Breast epithelium (tissue), 4 donors: ENCODE measurements around the gene PTH1R. TPM values are rescaled to one million over a fixed set of nuclear protein-coding genes. Genes with fewer than 3 reads are reported as not detected.

Source experiments
- DNase-seq, 2 donors: peaks; one replicate each; pipeline ENCODE4 v3.0.0-alpha.2; 2019; ENCODE audit warnings: low spot score in 2 of 2
- H3K27ac ChIP-seq, 2 donors: fragments of 200-600 bp; sonication (generic) in 1 of 2; one replicate each; pipeline ENCODE4 v1.5.1; 2016 to 2019; ENCODE audit warnings: mild to moderate bottlenecking in 1 of 2
- H3K27me3 ChIP-seq, 2 donors: fragments of 200-600 bp; sonication (generic) in 1 of 2; one replicate each; pipeline versions ENCODE4 v1.5.1 to v1.6.0; 2017 to 2019; ENCODE audit warnings: control low read depth in 1 of 2, mild to moderate bottlenecking in 1 of 2
- H3K36me3 ChIP-seq: fragments of 200-600 bp; one replicate; pipeline ENCODE4 v1.5.1; 2019
- H3K4me1 ChIP-seq, 2 donors: fragments of 200-600 bp; sonication (generic); one replicate each; pipeline ENCODE4 v1.5.1; 2016 to 2019; ENCODE audit warnings: control low read depth in 1 of 2
- H3K4me3 ChIP-seq, 3 donors: fragments of 200-600 bp; sonication (generic); 1 replicate in 2 of 3; 2 replicates in 1 of 3; pipeline ENCODE4 v1.5.1; 2016 to 2019; ENCODE audit warnings: mild to moderate bottlenecking in 3 of 3, moderate library complexity in 2 of 3
- H3K9me3 ChIP-seq, 2 donors: fragments of 200-600 bp; sonication (generic) in 1 of 2; one replicate each; pipeline ENCODE4 v1.5.1; 2016 to 2019; ENCODE audit warnings: control low read depth in 1 of 2
- POLR2A ChIP-seq: fragments of 450-650 bp; IDR thresholded peaks from one replicate; pipeline ENCODE4 v1.6.1; 2016; ENCODE audit warnings: antibody characterized with exemption, mild to moderate bottlenecking, moderate library complexity
- POLR2AphosphoS5 ChIP-seq, 3 donors: sonication (generic); formaldehyde crosslinking; IDR thresholded peaks; one replicate each; pipeline ENCODE4 v1.6.1; 2017; ENCODE audit warnings: antibody characterized with exemption in 3 of 3
- intact Hi-C: fragments of 100-400 bp; cut with DNase I; formaldehyde crosslinking; loops from one replicate; pipeline ENCODE4 v1.15.1; 2023; ENCODE audit warnings: low total_unique reads
- total RNA-seq, 3 donors: library from RNA; depleted of rRNA; stranded (reverse); fragments of >200 nt; gene quantifications; one replicate each; pipeline ENCODE4 v1.1.0, GENCODE V29; 2016
- TF ChIP-seq, protein P1 (sequence below), 3 donors: fragments of 450-650 bp; IDR thresholded peaks; one replicate each; pipeline ENCODE4 v1.5.1; 2016 to 2017; ENCODE audit warnings: antibody characterized with exemption in 3 of 3, mild to moderate bottlenecking in 3 of 3, moderate library complexity in 3 of 3

Gene PTH1R
- total RNA-seq = 10 to 100 TPM in 2 of 3 donors, 1 to 10 TPM in 1; 4.7 to 38.2 (median 13.4) TPM

DNA sequence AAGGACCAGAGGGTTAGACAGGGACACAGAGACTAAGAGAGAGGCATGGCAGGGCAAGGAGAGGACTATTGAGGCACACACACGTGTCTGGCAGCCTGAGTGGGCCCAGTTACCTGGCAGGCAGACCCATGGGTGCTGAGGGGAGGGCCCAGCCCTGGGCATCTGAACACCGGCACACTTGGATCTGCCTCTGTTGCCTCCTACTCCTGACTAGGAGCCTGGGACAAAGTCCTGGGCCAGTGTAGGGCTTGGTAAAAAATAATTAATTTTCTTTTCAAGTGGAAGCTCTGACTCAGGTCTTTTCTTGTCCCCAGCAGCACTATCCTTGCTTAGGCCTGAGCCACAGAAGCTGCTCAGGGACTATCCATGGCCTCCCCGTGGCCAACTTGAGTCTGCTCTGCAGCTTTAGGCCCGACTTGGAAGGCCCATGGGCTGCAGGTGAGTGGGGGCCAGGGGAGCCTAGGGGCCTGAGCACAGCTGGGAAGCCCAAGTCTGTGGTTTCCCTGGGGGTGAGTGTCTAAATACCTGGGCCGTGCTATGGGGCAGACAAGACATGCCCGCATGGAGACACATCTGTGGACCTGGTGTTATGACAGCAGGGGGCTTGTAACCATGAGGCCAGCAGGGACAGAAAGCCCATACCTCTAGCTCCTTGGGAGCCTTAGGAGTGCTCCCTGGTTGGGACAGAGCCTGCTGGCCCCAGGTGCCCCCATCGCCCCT lies at the start of gene PTH1R:
TSS of gene PTH1R (plus strand) at position 316 of the 720 bp plus-strand sequence. CDS start 5,839 bp downstream, outside the sequence.
- Histone ChIP-seq H3K27me3 (peaks cover 0 to 10% of the 10 kb centered on the region in 2 donors), H3K9me3 (no peaks in the 10 kb centered on the region), H3K4me3 (no peak within 1 kb of the TSS), H3K36me3 (no peaks in the 10 kb centered on the region), H3K27ac (peak within 1 kb of the TSS in 1 of 2 donors; percentile 3), H3K4me1 (no peaks in the 10 kb centered on the region)
- TF ChIP-seq POLR2A (no peak), POLR2AphosphoS5 (IDR thresholded peaks at IDR 0.05) (no peak)
- TF ChIP-seq, protein P1, sequence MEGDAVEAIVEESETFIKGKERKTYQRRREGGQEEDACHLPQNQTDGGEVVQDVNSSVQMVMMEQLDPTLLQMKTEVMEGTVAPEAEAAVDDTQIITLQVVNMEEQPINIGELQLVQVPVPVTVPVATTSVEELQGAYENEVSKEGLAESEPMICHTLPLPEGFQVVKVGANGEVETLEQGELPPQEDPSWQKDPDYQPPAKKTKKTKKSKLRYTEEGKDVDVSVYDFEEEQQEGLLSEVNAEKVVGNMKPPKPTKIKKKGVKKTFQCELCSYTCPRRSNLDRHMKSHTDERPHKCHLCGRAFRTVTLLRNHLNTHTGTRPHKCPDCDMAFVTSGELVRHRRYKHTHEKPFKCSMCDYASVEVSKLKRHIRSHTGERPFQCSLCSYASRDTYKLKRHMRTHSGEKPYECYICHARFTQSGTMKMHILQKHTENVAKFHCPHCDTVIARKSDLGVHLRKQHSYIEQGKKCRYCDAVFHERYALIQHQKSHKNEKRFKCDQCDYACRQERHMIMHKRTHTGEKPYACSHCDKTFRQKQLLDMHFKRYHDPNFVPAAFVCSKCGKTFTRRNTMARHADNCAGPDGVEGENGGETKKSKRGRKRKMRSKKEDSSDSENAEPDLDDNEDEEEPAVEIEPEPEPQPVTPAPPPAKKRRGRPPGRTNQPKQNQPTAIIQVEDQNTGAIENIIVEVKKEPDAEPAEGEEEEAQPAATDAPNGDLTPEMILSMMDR (IDR thresholded peaks at IDR 0.05) = no peak
- intact Hi-C loops = loop anchor here (10.0 kb wide), 1 partner anchor 793 kb away; no protein-coding TSS in a partner anchor
- no peak for DNase-seq

DNA sequence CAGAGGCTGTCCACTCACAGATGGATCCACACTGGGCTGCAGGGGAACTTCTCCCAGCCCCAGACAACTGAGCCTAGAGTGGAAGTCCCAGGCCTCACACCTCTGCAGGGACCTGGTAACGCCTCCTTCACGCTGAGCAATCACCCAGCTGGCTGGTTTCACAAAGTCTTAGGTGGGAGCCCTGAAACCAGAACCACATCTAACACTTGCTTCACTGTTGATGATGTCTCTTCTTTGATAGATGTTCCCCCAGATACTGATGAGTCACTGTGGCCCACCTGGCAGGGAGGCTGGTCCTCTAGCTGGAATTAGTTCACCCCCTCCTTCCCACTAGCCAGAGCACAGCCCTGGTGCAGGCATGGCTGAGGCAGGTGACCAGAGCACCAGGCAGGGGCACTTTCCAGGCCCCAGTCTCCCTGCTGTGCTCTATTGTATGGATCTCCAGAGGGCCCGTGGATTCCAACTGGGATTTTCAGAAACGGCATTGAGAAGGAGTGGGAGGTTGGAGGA lies 47.8 kb upstream of the PTH1R start:
- Histone ChIP-seq H3K36me3 (no peaks in the 10 kb centered on the region), H3K4me3 (no peak overlapping the region), H3K27me3 (no peaks in the 10 kb centered on the region), H3K9me3 (no peaks in the 10 kb centered on the region), H3K27ac (no peak overlapping the region), H3K4me1 (no peaks in the 10 kb centered on the region)
- TF ChIP-seq POLR2A (no peak), POLR2AphosphoS5 (IDR thresholded peaks at IDR 0.05) (no peak)
- TF ChIP-seq, protein P1 (IDR thresholded peaks at IDR 0.05) = no peak
- intact Hi-C loops = loop anchor here (5.0 kb wide), 1 partner anchor 318 kb away; no protein-coding TSS in a partner anchor
- no peak for DNase-seq

DNA sequence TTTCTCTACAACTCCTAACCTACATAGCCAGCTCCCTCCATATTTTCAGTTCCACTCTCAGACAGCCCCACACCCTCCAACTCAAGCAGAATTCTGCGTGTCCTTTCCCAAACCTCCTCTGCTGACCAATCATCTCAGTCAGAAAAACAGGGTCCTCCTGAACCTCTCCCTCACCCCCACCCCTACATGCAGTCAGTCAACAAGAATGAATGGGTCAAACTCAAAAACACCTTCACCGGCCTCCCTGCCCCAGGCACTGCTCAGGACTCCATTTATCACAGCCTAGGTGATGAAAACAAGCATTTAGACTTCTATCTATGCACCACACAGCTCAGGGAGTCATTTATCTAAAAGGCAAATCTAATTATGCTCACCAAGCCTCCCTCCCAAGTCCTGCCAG lies 46.7 kb upstream of the PTH1R start:
- TF ChIP-seq POLR2AphosphoS5 (IDR thresholded peaks at IDR 0.05) (no peak), POLR2A (no peak)
- TF ChIP-seq, protein P1 (IDR thresholded peaks at IDR 0.05) = no peak
- no peak for DNase-seq
- H3K27ac ChIP-seq = no peak overlapping the region
- H3K9me3 ChIP-seq = no peaks in the 10 kb centered on the region
- H3K4me3 ChIP-seq = no peak overlapping the region
- no peaks in the 10 kb centered on the region for H3K27me3 ChIP-seq
- no peaks in the 10 kb centered on the region for H3K4me1 ChIP-seq
- no peaks in the 10 kb centered on the region for H3K36me3 ChIP-seq
- intact Hi-C loops = loop anchor here (5.0 kb wide), 1 partner anchor 316 kb away; no protein-coding TSS in a partner anchor

DNA sequence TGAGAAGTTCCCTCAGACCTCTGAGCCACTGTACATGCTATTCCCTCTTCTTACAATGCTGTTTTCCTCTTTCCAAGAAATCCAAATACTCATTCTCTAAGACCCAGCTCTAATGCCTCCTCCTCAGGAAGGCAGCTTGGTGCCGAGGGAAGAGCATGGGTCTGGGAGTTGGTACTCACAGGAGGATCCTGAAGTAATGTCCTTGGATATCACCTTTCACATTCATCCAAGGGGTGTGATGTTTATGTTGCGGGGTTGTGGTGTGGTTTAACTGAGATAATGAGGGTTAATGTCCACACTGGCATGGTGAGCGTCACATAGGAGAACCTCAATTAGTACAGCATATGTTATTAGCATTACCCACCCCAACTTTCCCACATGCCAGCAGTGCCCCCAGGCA lies 46.2 kb upstream of the PTH1R start:
- no peaks in the 10 kb centered on the region for H3K36me3 ChIP-seq
- intact Hi-C loops = loop anchor here (5.0 kb wide), 1 partner anchor 316 kb away; no protein-coding TSS in a partner anchor

DNA sequence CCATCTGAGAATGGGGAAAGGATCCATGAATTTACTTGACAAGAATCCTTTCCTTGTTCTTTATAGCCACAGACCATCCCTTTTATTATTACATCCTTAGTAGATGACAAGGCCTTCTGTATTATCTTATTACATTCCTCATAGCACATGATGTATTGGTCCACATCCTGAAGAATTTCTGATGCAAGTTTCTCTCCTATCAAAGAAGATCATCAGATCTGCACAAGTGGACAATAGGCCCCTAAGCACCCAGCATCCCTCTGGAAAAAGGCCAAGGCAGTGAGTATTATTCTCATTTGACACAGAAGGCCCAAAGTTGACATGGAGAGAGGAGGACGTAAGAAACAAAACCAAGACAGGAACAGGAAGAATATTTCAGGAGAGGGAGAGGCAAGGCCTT lies 45.7 kb upstream of the PTH1R start:
- no peak overlapping the region for H3K4me3 ChIP-seq
- no peaks in the 10 kb centered on the region for H3K9me3 ChIP-seq
- TF ChIP-seq, protein P1 (IDR thresholded peaks at IDR 0.05) = no peak
- TF ChIP-seq POLR2A = no peak
- TF ChIP-seq POLR2AphosphoS5 (IDR thresholded peaks at IDR 0.05) = no peak
- no peaks in the 10 kb centered on the region for H3K4me1 ChIP-seq
- intact Hi-C loops = loop anchor here (5.0 kb wide), 1 partner anchor 315 kb away; no protein-coding TSS in a partner anchor
- H3K27ac ChIP-seq = no peak overlapping the region
- no peaks in the 10 kb centered on the region for H3K36me3 ChIP-seq
- DNase-seq = no peak
- no peaks in the 10 kb centered on the region for H3K27me3 ChIP-seq

More for the DNA sequence above, 46.2 kb upstream of the PTH1R start:
- no peaks in the 10 kb centered on the region for H3K9me3 ChIP-seq
- no peak for DNase-seq
- H3K4me3 ChIP-seq = no peak overlapping the region
- H3K27me3 ChIP-seq = no peaks in the 10 kb centered on the region
- H3K4me1 ChIP-seq = no peaks in the 10 kb centered on the region
- H3K27ac ChIP-seq = no peak overlapping the region
- TF ChIP-seq POLR2A = no peak
